HL-60 (cell line): Measurements from ENCODE around the gene TTC39A.

Experiments used
- CTCF ChIP-seq: IDR thresholded peaks from one replicate; pipeline ENCODE4 v1.5.1; 2011; ENCODE audit warnings: low read length, control low read depth, inconsistent platforms; ENCODE audit not compliant: insufficient read depth
- GABPA ChIP-seq: IDR thresholded peaks from 2 replicates; pipeline ENCODE4 v1.6.1; 2012; ENCODE audit warnings: low read depth
- POLR2AphosphoS5 ChIP-seq: IDR thresholded peaks from 2 replicates; pipeline ENCODE4 v1.6.1; 2012; ENCODE audit warnings: low read depth
- SPI1 ChIP-seq: IDR thresholded peaks from 2 replicates; pipeline ENCODE4 v1.6.1; 2012; ENCODE audit warnings: low read depth, mild to moderate bottlenecking, borderline replicate concordance
- TF ChIP-seq, protein P1 (sequence below): IDR thresholded peaks from 2 replicates; pipeline ENCODE4 v1.6.1; 2012; ENCODE audit warnings: low read depth; ENCODE audit not compliant: insufficient replicate concordance

- TF ChIP-seq CTCF (no peak), GABPA (no peak), POLR2AphosphoS5 (no peak), SPI1 (no peak)
- TF ChIP-seq, protein P1, sequence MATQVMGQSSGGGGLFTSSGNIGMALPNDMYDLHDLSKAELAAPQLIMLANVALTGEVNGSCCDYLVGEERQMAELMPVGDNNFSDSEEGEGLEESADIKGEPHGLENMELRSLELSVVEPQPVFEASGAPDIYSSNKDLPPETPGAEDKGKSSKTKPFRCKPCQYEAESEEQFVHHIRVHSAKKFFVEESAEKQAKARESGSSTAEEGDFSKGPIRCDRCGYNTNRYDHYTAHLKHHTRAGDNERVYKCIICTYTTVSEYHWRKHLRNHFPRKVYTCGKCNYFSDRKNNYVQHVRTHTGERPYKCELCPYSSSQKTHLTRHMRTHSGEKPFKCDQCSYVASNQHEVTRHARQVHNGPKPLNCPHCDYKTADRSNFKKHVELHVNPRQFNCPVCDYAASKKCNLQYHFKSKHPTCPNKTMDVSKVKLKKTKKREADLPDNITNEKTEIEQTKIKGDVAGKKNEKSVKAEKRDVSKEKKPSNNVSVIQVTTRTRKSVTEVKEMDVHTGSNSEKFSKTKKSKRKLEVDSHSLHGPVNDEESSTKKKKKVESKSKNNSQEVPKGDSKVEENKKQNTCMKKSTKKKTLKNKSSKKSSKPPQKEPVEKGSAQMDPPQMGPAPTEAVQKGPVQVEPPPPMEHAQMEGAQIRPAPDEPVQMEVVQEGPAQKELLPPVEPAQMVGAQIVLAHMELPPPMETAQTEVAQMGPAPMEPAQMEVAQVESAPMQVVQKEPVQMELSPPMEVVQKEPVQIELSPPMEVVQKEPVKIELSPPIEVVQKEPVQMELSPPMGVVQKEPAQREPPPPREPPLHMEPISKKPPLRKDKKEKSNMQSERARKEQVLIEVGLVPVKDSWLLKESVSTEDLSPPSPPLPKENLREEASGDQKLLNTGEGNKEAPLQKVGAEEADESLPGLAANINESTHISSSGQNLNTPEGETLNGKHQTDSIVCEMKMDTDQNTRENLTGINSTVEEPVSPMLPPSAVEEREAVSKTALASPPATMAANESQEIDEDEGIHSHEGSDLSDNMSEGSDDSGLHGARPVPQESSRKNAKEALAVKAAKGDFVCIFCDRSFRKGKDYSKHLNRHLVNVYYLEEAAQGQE: no peak
Measured at GRCh38 chr1:51330331-51331201, at the start of gene TTC39A.
